GM12892 (cell line): ENCODE data around the gene PODN.

Experiments
- POLR2A ChIP-seq: IDR thresholded peaks from 2 replicates; pipeline ENCODE4 v1.6.1; 2011; ENCODE audit warnings: low read depth, low read length, control low read depth
- TAF1 ChIP-seq: IDR thresholded peaks from 2 replicates; pipeline ENCODE4 v1.6.1; 2011; ENCODE audit warnings: low read depth, mild to moderate bottlenecking, control low read depth, low read length, borderline replicate concordance

DNA sequence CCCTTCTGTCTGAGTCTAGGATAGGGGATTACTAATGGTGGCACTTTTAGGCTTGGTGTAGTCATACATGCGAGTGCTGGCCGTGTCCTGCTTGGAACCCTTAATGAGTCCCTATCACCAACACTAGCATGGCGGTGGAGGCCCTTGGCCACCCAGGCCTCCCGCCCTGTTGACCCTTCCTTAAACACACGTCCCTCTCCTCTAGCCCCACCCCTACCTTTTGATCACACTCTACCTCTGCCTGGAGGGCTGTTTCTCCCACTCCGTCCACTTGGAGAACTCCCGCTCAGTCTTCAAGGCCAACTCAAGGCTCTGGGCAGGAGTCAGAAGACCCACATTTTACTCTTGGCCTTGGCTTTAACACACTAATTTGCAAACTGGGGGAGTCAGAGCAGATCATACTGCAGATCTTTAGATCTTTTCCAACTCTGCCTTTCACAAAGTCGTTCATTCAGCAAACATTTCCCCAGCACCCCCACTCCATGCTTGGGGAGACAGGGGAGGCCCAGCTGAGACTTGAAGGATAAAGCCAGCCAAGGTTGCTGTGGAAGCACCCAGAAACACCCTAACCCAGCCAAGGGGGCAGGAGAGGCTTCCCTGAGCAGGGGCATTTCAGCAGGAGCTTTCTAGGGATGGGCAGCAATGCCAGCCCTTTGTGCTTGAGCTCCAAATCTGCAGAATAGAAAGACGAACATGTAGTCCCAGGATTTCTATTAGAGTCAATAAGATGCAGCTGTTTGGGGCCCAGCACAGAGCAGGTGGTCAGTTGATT lies 1.9 kb downstream of the PODN start:
- no peak for TF ChIP-seq TAF1
- no peak for TF ChIP-seq POLR2A
